Lower lobe of right lung (tissue), 2 donors: ENCODE results near the gene PIKFYVE. TPM values are rescaled to one million over a fixed set of nuclear protein-coding genes. Genes with fewer than 3 reads are reported as not detected.
"Not testable (repeated sequence)": the region's sequence is repeated elsewhere in the genome, so short reads cannot be mapped to it uniquely, and the experiment has no call there.

Experiments
- ATAC-seq, 2 donors: fragments of 200-7000 bp; cut with Tn5 transposase; one replicate each; pipeline ENCODE4 v1.9.1; 2020 to 2022; ENCODE audit warnings: mild to moderate bottlenecking in 2 of 2, moderate library complexity in 2 of 2
- DNase-seq: peaks from one replicate; pipeline ENCODE4 v3.0.0-alpha.2; 2020
- H3K27ac ChIP-seq: fragments of 200-600 bp; one replicate; pipeline ENCODE4 v1.8.0; 2022
- H3K27me3 ChIP-seq: fragments of 200-600 bp; one replicate; pipeline ENCODE4 v1.8.0; 2022; ENCODE audit warnings: low read depth
- H3K36me3 ChIP-seq: fragments of 200-600 bp; one replicate; pipeline ENCODE4 v1.8.0; 2022; ENCODE audit warnings: mild to moderate bottlenecking
- H3K4me1 ChIP-seq: fragments of 200-600 bp; one replicate; pipeline ENCODE4 v1.8.0; 2022
- H3K4me3 ChIP-seq: fragments of 200-600 bp; one replicate; pipeline ENCODE4 v1.8.0; 2022; ENCODE audit warnings: mild to moderate bottlenecking
- H3K9me3 ChIP-seq: fragments of 200-600 bp; one replicate; pipeline ENCODE4 v1.8.0; 2022
- CTCF ChIP-seq: fragments of 200-600 bp; IDR thresholded peaks from one replicate; pipeline ENCODE4 v1.8.0; 2022; ENCODE audit warnings: antibody characterized with exemption, mild to moderate bottlenecking
- intact Hi-C: fragments of 100-400 bp; cut with DNase I; formaldehyde crosslinking; loops from one replicate; pipeline ENCODE4 v1.11.0; 2022
- total RNA-seq: library from RNA; stranded (reverse); fragmentation: NEBNext Ultra II Directional; extraction: Animal tissue kit (Norgen Biotek cat#: 25700); gene quantifications from one replicate; pipeline ENCODE4 v1.2.1, GENCODE V29; 2021
- donor health status: DM: no; HTN: yes; CAD: no; lungs with severe emphysema.

The PIKFYVE gene
- total RNA-seq, 1 donor from 2014 or later: 27.8 TPM

GRCh38 chr2:208392300-208392699 lies 126.2 kb downstream of the PIKFYVE start:
- no peak overlapping the region for H3K4me3 ChIP-seq
- no peak for TF ChIP-seq CTCF
- H3K36me3 ChIP-seq: no peaks in the 10 kb centered on the region
- DNase-seq (no peak), ATAC-seq (no peak)
- no peaks in the 10 kb centered on the region for H3K27me3 ChIP-seq
- H3K9me3 ChIP-seq: peaks cover 9% of the 10 kb centered on the region
- intact Hi-C loops: no loop called here
- H3K4me1 ChIP-seq: no peaks in the 10 kb centered on the region
- no peak overlapping the region for H3K27ac ChIP-seq

GRCh38 chr2:208396796-208397195 lies 130.7 kb downstream of the PIKFYVE start:
- H3K4me1 ChIP-seq, intact Hi-C loops, ATAC-seq, H3K36me3 ChIP-seq, H3K27me3 ChIP-seq, H3K9me3 ChIP-seq, DNase-seq, H3K4me3 ChIP-seq, H3K27ac ChIP-seq: not testable (repeated sequence)

GRCh38 chr2:208399201-208399600 lies 133.1 kb downstream of the PIKFYVE start:
- intact Hi-C loops: no loop called here
- Histone ChIP-seq H3K9me3 (peaks cover 7% of the 10 kb centered on the region), H3K27me3 (no peaks in the 10 kb centered on the region), H3K36me3 (no peaks in the 10 kb centered on the region), H3K4me3 (no peak overlapping the region), H3K4me1 (no peaks in the 10 kb centered on the region), H3K27ac (no peak overlapping the region)
- DNase-seq (no peak), ATAC-seq (no peak)
- no peak for TF ChIP-seq CTCF

GRCh38 chr2:208406474-208407451 lies 140.7 kb downstream of the PIKFYVE start, which contains the start of gene PTH2R:
Gene PTH2R (plus strand): TSS chr2:208406792. CDS start chr2:208407044, 252 bp downstream.
- intact Hi-C loops: no loop called here
- ATAC-seq: peak; percentile 54 to 57
- Histone ChIP-seq H3K27me3 (peaks cover 31% of the 10 kb centered on the region), H3K4me1 (peaks cover 13% of the 10 kb centered on the region), H3K27ac (no peak within 1 kb of the TSS), H3K36me3 (no peaks in the 10 kb centered on the region), H3K4me3 (peak within 1 kb of the TSS; percentile 33), H3K9me3 (no peaks in the 10 kb centered on the region)
- peak; percentile 48 for DNase-seq
- TF ChIP-seq CTCF: no peak

GRCh38 chr2:208407667-208408066 lies 141.6 kb downstream of the PIKFYVE start:
- Histone ChIP-seq H3K4me3 (no peak overlapping the region), H3K36me3 (no peaks in the 10 kb centered on the region), H3K27ac (no peak overlapping the region), H3K9me3 (no peaks in the 10 kb centered on the region), H3K4me1 (peaks cover 13% of the 10 kb centered on the region), H3K27me3 (peaks cover 31% of the 10 kb centered on the region)
- no peak for TF ChIP-seq CTCF
- ATAC-seq: no peak
- DNase-seq: no peak
- intact Hi-C loops: no loop called here

Other genes with a start within 250 kb of the PIKFYVE start
- 25.8 TPM for gene PLEKHM3, start 240.7 kb upstream of the PIKFYVE start, total RNA-seq
- not detected for gene CRYGD, start 141.7 kb upstream of the PIKFYVE start, total RNA-seq
- gene CRYGC, start 136.4 kb upstream of the PIKFYVE start, total RNA-seq: not detected
- not detected for gene CRYGB, start 120.1 kb upstream of the PIKFYVE start, total RNA-seq
- gene CRYGA, start 102.7 kb upstream of the PIKFYVE start, total RNA-seq: not detected
- not detected for gene C2orf80, start 76.2 kb upstream of the PIKFYVE start, total RNA-seq
- gene IDH1, start 11.2 kb upstream of the PIKFYVE start, total RNA-seq: 152 TPM
- gene PTH2R, start 140.5 kb downstream of the PIKFYVE start, total RNA-seq: 0.32 TPM